HepG2 (cell line): ENCODE results near the gene PIANP. TPM values are rescaled to one million over a fixed set of nuclear protein-coding genes. Genes with fewer than 3 reads are reported as not detected.

Experiments
- CBX1 ChIP-seq: IDR thresholded peaks from one replicate; pipeline ENCODE4 v1.6.1; 2016; ENCODE audit warnings: antibody characterized with exemption, low read depth
- CHD4 ChIP-seq: fragments of 200-600 bp; sonication (generic); IDR thresholded peaks from 2 replicates; pipeline ENCODE4 v1.7.0; 2017; ENCODE audit warnings: mild to moderate bottlenecking, low read length, borderline replicate concordance
- ERF ChIP-seq: IDR thresholded peaks from 2 replicates; pipeline ENCODE4 v1.6.1; 2018; ENCODE audit warnings: missing biosample characterization, missing genetic modification reagents
- IRX3 ChIP-seq: sonication (generic); formaldehyde crosslinking; IDR thresholded peaks from 2 replicates; pipeline ENCODE4 v1.8.1; 2023; ENCODE audit warnings: mild to moderate bottlenecking, low read depth, missing genetic modification reagents, borderline replicate concordance
- KDM6A ChIP-seq: IDR thresholded peaks from 2 replicates; pipeline ENCODE4 v1.6.1; 2016; ENCODE audit warnings: low read depth
- MXI1 ChIP-seq: IDR thresholded peaks from 3 replicates; pipeline ENCODE4 v1.6.1; 2012; ENCODE audit warnings: low read depth, low read length, inconsistent platforms, borderline replicate concordance
- NR3C1 ChIP-seq: sonication (generic); formaldehyde crosslinking; IDR thresholded peaks from 2 replicates; pipeline ENCODE4 v1.4.0; 2020; ENCODE audit warnings: missing genetic modification reagents
- ZMYM3 ChIP-seq: sonication (generic); formaldehyde crosslinking; IDR thresholded peaks from 2 replicates; pipeline ENCODE4 v1.5.1; 2020; ENCODE audit warnings: mild to moderate bottlenecking, missing genetic modification reagents
- ZNF713 ChIP-seq: sonication (generic); formaldehyde crosslinking; IDR thresholded peaks from 2 replicates; pipeline ENCODE4 v1.4.0; 2020; ENCODE audit warnings: mild to moderate bottlenecking, missing genetic modification reagents
- polyA plus RNA-seq, 8 experiments: library from polyadenylated mRNA; depleted of rRNA in 3 of 8; stranded (reverse) in 7 of 8; unstranded in 1 of 8; fragments of >200 nt; fragmentation: Illumina TruSeq in 4 of 8; extraction: Trizol in 4 of 8; gene quantifications; 2 replicates each; pipeline versions ENCODE4 v1.2.1 to v1.2.3, GENCODE V29; 2011 to 2016; ENCODE audit warnings: low read depth in 4 of 8, missing spikeins in 1 of 8, mixed read lengths in 1 of 8; ENCODE audit not compliant: insufficient read depth in 1 of 8
- total RNA-seq, 5 experiments: library from RNA; depleted of rRNA; stranded (reverse); fragments of >200 nt; fragmentation: Illumina TruSeq; extraction: Trizol; gene quantifications; 2 replicates each; pipeline ENCODE4 v1.2.3, GENCODE V29; 2016; ENCODE audit warnings: low read depth in 1 of 5
- TF ChIP-seq, protein P1 (sequence below): sonication (generic); formaldehyde crosslinking; IDR thresholded peaks from 2 replicates; pipeline ENCODE4 v1.5.0; 2020; ENCODE audit warnings: mild to moderate bottlenecking, missing genetic modification reagents, borderline replicate concordance
- TF ChIP-seq, protein P2 (sequence below): IDR thresholded peaks from 2 replicates; pipeline ENCODE4 v1.6.1; 2016
- TF ChIP-seq, protein P3 (sequence below): IDR thresholded peaks from 2 replicates; pipeline ENCODE4 v1.6.1; 2018; ENCODE audit warnings: missing genetic modification reagents
- TF ChIP-seq, protein P4 (sequence below): sonication (generic); formaldehyde crosslinking; IDR thresholded peaks from 2 replicates; pipeline ENCODE4 v1.4.0; 2020; ENCODE audit warnings: missing genetic modification reagents, borderline replicate concordance
- TF ChIP-seq, protein P5 (sequence below): sonication (generic); formaldehyde crosslinking; IDR thresholded peaks from 2 replicates; pipeline ENCODE4 v1.8.1; 2023; ENCODE audit warnings: mild to moderate bottlenecking, missing genetic modification reagents, borderline replicate concordance

The PIANP gene
- total and polyA plus RNA-seq, 2 of the 13 experiments (the other 11 are each of a cell fraction or from before 2014, with no cell fraction given) = not detected

DNA sequence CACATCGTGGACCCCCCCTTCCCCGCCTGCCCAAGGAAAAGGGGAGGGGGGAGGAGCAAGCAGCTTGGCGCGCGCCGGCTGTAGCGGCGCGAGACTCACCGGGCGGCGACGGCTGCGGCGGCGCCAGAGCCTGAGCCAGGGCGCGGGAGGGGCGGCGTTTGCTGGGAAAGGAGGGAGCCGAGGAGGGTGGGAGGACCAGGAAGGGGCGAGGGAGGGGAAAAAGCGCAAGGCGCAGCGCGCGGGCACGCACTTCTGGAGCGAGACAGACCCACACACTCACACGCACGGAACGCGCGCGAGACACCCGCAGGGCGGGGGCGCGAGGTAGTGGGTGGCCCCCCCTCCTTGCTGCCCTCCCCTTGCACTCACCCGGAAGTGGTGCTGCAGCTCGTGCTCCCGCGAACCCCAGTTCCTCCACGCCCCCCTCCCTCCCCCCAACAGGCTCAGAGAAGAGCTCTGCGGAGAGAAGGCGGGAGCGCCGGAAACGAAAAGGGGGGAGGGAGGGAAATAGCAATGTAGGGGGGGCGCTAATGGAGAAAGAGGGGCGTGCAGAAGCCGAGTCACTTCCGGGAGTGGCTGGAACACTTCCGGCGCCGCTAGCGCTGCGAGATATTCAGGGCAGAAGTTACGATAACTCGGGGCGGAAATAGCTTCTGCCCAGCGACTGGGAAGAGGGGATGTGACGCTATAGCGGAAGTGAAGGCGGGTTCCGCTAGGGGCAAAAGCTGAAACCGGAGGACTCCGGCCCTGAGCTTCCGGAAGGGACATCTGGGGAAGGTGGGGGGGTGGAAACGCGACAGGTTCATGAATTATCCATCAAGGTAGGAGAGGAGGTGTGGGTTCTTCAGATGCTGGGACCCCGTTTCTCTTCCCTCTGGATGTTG is 11.4 kb downstream of the PIANP start, which contains the start of gene ZNF384 (continued):
- TF ChIP-seq, protein P1, sequence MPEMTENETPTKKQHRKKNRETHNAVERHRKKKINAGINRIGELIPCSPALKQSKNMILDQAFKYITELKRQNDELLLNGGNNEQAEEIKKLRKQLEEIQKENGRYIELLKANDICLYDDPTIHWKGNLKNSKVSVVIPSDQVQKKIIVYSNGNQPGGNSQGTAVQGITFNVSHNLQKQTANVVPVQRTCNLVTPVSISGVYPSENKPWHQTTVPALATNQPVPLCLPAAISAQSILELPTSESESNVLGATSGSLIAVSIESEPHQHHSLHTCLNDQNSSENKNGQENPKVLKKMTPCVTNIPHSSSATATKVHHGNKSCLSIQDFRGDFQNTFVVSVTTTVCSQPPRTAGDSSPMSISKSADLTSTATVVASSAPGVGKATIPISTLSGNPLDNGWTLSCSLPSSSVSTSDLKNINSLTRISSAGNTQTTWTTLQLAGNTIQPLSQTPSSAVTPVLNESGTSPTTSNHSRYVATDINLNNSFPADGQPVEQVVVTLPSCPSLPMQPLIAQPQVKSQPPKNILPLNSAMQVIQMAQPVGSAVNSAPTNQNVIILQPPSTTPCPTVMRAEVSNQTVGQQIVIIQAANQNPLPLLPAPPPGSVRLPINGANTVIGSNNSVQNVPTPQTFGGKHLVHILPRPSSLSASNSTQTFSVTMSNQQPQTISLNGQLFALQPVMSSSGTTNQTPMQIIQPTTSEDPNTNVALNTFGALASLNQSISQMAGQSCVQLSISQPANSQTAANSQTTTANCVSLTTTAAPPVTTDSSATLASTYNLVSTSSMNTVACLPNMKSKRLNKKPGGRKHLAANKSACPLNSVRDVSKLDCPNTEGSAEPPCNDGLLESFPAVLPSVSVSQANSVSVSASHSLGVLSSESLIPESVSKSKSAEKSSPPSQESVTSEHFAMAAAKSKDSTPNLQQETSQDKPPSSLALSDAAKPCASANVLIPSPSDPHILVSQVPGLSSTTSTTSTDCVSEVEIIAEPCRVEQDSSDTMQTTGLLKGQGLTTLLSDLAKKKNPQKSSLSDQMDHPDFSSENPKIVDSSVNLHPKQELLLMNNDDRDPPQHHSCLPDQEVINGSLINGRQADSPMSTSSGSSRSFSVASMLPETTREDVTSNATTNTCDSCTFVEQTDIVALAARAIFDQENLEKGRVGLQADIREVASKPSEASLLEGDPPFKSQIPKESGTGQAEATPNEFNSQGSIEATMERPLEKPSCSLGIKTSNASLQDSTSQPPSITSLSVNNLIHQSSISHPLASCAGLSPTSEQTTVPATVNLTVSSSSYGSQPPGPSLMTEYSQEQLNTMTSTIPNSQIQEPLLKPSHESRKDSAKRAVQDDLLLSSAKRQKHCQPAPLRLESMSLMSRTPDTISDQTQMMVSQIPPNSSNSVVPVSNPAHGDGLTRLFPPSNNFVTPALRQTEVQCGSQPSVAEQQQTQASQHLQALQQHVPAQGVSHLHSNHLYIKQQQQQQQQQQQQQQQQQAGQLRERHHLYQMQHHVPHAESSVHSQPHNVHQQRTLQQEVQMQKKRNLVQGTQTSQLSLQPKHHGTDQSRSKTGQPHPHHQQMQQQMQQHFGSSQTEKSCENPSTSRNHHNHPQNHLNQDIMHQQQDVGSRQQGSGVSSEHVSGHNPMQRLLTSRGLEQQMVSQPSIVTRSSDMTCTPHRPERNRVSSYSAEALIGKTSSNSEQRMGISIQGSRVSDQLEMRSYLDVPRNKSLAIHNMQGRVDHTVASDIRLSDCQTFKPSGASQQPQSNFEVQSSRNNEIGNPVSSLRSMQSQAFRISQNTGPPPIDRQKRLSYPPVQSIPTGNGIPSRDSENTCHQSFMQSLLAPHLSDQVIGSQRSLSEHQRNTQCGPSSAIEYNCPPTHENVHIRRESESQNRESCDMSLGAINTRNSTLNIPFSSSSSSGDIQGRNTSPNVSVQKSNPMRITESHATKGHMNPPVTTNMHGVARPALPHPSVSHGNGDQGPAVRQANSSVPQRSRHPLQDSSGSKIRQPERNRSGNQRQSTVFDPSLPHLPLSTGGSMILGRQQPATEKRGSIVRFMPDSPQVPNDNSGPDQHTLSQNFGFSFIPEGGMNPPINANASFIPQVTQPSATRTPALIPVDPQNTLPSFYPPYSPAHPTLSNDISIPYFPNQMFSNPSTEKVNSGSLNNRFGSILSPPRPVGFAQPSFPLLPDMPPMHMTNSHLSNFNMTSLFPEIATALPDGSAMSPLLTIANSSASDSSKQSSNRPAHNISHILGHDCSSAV (CRISPR knock-in tag) = no peak; the same call in 1 of the 2 replicates
- TF ChIP-seq CBX1 (no peak), CHD4 (no peak), MXI1 (peak; percentile 67; the same call in 1 of the 3 replicates), NR3C1 (CRISPR knock-in tag) (no peak), IRX3 (peak; percentile 60; the same call in 1 of the 2 replicates), ZNF713 (0 out of 2 replicates have a peak, but pooled peaks have one; percentile 38), ERF (CRISPR knock-in tag) (peak; percentile 53; the same call in 1 of the 2 replicates), KDM6A (CRISPR knock-in tag) (no peak), ZMYM3 (CRISPR knock-in tag) (no peak)
- TF ChIP-seq, protein P2, sequence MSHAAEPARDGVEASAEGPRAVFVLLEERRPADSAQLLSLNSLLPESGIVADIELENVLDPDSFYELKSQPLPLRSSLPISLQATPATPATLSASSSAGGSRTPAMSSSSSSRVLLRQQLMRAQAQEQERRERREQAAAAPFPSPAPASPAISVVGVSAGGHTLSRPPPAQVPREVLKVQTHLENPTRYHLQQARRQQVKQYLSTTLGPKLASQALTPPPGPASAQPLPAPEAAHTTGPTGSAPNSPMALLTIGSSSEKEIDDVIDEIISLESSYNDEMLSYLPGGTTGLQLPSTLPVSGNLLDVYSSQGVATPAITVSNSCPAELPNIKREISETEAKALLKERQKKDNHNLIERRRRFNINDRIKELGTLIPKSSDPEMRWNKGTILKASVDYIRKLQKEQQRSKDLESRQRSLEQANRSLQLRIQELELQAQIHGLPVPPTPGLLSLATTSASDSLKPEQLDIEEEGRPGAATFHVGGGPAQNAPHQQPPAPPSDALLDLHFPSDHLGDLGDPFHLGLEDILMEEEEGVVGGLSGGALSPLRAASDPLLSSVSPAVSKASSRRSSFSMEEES (CRISPR knock-in tag) = no peak
- TF ChIP-seq, protein P3, sequence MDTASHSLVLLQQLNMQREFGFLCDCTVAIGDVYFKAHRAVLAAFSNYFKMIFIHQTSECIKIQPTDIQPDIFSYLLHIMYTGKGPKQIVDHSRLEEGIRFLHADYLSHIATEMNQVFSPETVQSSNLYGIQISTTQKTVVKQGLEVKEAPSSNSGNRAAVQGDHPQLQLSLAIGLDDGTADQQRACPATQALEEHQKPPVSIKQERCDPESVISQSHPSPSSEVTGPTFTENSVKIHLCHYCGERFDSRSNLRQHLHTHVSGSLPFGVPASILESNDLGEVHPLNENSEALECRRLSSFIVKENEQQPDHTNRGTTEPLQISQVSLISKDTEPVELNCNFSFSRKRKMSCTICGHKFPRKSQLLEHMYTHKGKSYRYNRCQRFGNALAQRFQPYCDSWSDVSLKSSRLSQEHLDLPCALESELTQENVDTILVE (CRISPR knock-in tag) = peak; percentile 96
- TF ChIP-seq, protein P4, sequence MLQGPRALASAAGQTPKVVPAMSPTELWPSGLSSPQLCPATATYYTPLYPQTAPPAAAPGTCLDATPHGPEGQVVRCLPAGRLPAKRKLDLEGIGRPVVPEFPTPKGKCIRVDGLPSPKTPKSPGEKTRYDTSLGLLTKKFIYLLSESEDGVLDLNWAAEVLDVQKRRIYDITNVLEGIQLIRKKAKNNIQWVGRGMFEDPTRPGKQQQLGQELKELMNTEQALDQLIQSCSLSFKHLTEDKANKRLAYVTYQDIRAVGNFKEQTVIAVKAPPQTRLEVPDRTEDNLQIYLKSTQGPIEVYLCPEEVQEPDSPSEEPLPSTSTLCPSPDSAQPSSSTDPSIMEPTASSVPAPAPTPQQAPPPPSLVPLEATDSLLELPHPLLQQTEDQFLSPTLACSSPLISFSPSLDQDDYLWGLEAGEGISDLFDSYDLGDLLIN (CRISPR knock-in tag) = no peak
- TF ChIP-seq, protein P5, sequence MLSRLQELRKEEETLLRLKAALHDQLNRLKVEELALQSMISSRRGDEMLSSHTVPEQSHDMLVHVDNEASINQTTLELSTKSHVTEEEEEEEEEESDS (CRISPR knock-in tag) = no peak
